ENCODE measurements around the gene ELL2. TPM values are rescaled to one million over a fixed set of nuclear protein-coding genes. Genes with fewer than 3 reads are reported as not detected.
A peak's percentile ranks its signal among the peaks of the same experiment; 100 is the strongest.
"Not testable (repeated sequence)": the region's sequence is repeated elsewhere in the genome, so short reads cannot be mapped to it uniquely, and the experiment has no call there.

ELL2 gene
- total and polyA plus RNA-seq, 2 donors from 2014 or later = 10.1 to 37.2 TPM

DNA sequence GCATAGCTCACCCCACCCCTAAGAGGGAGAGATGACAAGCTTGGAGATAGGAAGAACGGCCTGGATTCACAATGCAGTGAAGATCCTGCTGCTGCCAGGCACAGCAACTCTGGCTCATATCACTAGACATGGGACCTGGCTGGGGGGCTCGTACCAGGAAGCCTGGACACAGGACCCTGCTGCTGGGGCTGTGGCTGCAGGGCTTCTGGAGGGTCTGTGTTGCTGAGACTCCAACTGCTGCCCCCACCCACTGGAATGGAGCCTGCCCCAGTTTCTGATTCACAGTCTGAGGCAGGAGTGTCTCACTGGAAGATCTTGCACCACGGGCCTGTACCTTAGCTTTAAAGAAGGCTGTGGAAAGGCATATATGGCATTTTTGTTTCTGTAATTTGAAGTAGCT lies 108.2 kb downstream of the ELL2 start:
- H3K9ac ChIP-seq (ENCODE audit: low read length in 3 of 3) = no peak overlapping the region
- H3K27ac ChIP-seq (ENCODE audit: low read depth in 2 of 2, low read length in 2 of 2) = no peak overlapping the region
- intact Hi-C loops (cut with DNase I) = loop anchor here (10.0 kb wide), 1 partner anchor 481 kb away; no protein-coding TSS in a partner anchor
- peaks cover 0 to 21% (median 16%) of the 10 kb centered on the region in 3 donors for H3K4me1 ChIP-seq (ENCODE audit: control insufficient read depth in 2 of 3, insufficient read depth in 2 of 3, low read depth in 1 of 3, low read length in 3 of 3)
- no peak for DNase-seq
- no peak overlapping the region for H3K4me3 ChIP-seq (ENCODE audit: low read length in 3 of 3)
- no peaks in the 10 kb centered on the region for H3K27me3 ChIP-seq (ENCODE audit: control insufficient read depth, insufficient read depth, low read length)
- TF ChIP-seq, protein P1, sequence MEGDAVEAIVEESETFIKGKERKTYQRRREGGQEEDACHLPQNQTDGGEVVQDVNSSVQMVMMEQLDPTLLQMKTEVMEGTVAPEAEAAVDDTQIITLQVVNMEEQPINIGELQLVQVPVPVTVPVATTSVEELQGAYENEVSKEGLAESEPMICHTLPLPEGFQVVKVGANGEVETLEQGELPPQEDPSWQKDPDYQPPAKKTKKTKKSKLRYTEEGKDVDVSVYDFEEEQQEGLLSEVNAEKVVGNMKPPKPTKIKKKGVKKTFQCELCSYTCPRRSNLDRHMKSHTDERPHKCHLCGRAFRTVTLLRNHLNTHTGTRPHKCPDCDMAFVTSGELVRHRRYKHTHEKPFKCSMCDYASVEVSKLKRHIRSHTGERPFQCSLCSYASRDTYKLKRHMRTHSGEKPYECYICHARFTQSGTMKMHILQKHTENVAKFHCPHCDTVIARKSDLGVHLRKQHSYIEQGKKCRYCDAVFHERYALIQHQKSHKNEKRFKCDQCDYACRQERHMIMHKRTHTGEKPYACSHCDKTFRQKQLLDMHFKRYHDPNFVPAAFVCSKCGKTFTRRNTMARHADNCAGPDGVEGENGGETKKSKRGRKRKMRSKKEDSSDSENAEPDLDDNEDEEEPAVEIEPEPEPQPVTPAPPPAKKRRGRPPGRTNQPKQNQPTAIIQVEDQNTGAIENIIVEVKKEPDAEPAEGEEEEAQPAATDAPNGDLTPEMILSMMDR (IDR thresholded peaks at IDR 0.05; ENCODE audit: borderline replicate concordance, extremely low read depth, insufficient read depth) = no peak
- no peaks in the 10 kb centered on the region for H3K36me3 ChIP-seq (ENCODE audit: control insufficient read depth in 2 of 3, insufficient read depth in 3 of 3, low read length in 3 of 3)
- no peak for FAIRE-seq
- no peaks in the 10 kb centered on the region for H3K9me3 ChIP-seq (ENCODE audit: control insufficient read depth in 2 of 3, insufficient read depth in 1 of 3, low read length in 3 of 3)

DNA sequence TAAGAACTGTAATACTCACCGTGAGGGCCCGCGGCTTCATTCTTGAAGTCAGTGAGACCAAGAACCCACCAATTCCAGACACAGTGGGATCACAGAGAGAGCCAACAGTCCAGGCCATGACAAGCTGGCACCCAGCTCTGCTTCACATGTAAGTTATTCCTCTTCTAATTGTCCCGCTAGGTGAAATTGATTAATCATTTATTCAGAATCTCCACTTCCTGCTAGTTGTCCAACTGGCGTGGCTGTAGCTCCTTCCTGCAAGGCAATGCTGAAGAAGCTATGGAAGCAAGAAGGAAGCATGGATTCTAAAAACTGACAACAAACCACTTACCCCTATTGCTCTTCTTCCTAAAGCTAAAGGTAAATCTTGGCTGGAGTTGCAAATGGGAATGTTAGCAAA lies 109.1 kb downstream of the ELL2 start:
- H3K4me3 ChIP-seq (ENCODE audit: low read length in 3 of 3) = peak overlapping the region in 2 of 3 donors; percentile 2 to 28
- no peaks in the 10 kb centered on the region for H3K9me3 ChIP-seq (ENCODE audit: control insufficient read depth in 2 of 3, insufficient read depth in 1 of 3, low read length in 3 of 3)
- H3K9ac ChIP-seq (ENCODE audit: low read length in 3 of 3) = no peak overlapping the region
- intact Hi-C loops (cut with DNase I) = loop anchor here (10.0 kb wide), 1 partner anchor 482 kb away; no protein-coding TSS in a partner anchor
- peaks cover 0 to 13% (median 7%) of the 10 kb centered on the region in 3 donors for H3K4me1 ChIP-seq (ENCODE audit: control insufficient read depth in 2 of 3, insufficient read depth in 2 of 3, low read depth in 1 of 3, low read length in 3 of 3)
- FAIRE-seq (no peak), DNase-seq (no peak)
- no peaks in the 10 kb centered on the region for H3K36me3 ChIP-seq (ENCODE audit: control insufficient read depth in 2 of 3, insufficient read depth in 3 of 3, low read length in 3 of 3)
- TF ChIP-seq, protein P1 (IDR thresholded peaks at IDR 0.05; ENCODE audit: borderline replicate concordance, extremely low read depth, insufficient read depth) = no peak
- H3K27ac ChIP-seq (ENCODE audit: low read depth in 2 of 2, low read length in 2 of 2) = no peak overlapping the region
- no peaks in the 10 kb centered on the region for H3K27me3 ChIP-seq (ENCODE audit: control insufficient read depth, insufficient read depth, low read length)

DNA sequence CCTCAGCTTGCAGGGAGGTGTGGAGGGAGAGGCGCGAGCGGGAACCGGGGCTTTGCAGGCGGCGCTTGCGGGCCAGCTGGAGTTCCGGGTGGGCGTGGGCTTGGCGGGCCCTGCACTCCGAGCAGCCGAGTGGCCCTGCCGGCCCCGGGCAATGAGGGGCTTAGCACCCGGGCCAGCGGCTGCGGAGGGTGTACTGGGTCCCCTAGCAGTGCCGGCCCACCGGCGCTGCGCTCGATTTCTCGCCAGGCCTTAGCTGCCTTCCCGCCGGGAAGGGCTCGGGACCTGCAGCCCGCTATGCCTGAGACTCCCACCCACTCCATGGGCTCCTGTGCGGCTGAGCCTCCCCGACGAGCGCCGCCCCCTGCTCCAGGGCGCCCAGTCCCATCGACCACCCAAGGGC lies 110.5 kb downstream of the ELL2 start:
- H3K36me3 ChIP-seq (ENCODE audit: control insufficient read depth in 2 of 3, insufficient read depth in 3 of 3, low read length in 3 of 3); H3K27me3 ChIP-seq (ENCODE audit: control insufficient read depth, insufficient read depth, low read length); H3K9ac ChIP-seq (ENCODE audit: low read length in 3 of 3); H3K27ac ChIP-seq (ENCODE audit: low read depth in 2 of 2, low read length in 2 of 2); DNase-seq; H3K4me3 ChIP-seq (ENCODE audit: low read length in 3 of 3); H3K4me1 ChIP-seq (ENCODE audit: control insufficient read depth in 2 of 3, insufficient read depth in 2 of 3, low read depth in 1 of 3, low read length in 3 of 3); FAIRE-seq; H3K9me3 ChIP-seq (ENCODE audit: control insufficient read depth in 2 of 3, insufficient read depth in 1 of 3, low read length in 3 of 3): not testable (repeated sequence)
- intact Hi-C loops (cut with DNase I) = loop anchor here (10.0 kb wide), 1 partner anchor 484 kb away; no protein-coding TSS in a partner anchor

DNA sequence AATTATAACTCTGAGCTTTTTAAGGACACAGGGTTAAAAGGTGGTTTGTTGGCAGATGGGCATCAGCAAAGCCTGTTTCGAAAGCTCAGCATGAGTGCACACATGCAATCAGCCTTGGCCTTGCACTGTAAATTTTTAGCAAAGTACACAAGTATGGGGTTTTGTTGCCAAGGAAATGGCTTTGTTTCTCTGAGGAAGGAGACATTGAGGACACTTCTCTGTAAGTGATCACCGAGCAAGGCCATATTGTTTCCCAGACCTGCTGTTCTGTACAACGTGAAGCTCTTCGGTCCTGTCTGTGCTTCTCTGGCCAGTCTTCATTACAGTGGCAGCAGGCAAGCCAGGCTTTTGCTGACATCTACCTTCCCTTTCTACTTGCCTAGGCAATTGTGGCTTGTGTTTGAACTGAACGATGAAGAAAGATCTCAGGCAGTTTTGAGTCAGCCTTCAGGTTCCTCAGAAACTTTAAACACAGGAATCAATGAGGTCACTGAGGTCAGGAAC lies 111.2 kb downstream of the ELL2 start:
- H3K27me3 ChIP-seq (ENCODE audit: control insufficient read depth, insufficient read depth, low read length) = no peaks in the 10 kb centered on the region
- H3K4me3 ChIP-seq (ENCODE audit: low read length in 3 of 3) = peak overlapping the region in 1 of 3 donors; percentile 6
- no peaks in the 10 kb centered on the region for H3K36me3 ChIP-seq (ENCODE audit: control insufficient read depth in 2 of 3, insufficient read depth in 3 of 3, low read length in 3 of 3)
- intact Hi-C loops (cut with DNase I) = loop anchor here (10.0 kb wide), 1 partner anchor 484 kb away; no protein-coding TSS in a partner anchor
- H3K4me1 ChIP-seq (ENCODE audit: control insufficient read depth in 2 of 3, insufficient read depth in 2 of 3, low read depth in 1 of 3, low read length in 3 of 3) = peaks cover 0 to 4% (median 3%) of the 10 kb centered on the region in 3 donors
- TF ChIP-seq, protein P1 (IDR thresholded peaks at IDR 0.05; ENCODE audit: borderline replicate concordance, extremely low read depth, insufficient read depth) = no peak
- H3K27ac ChIP-seq (ENCODE audit: low read depth in 2 of 2, low read length in 2 of 2) = peak overlapping the region in 1 of 2 donors; percentile 79
- peak in 3 of 5 donors; percentile 31 to 66 (median 60) for DNase-seq
- FAIRE-seq = no peak
- H3K9ac ChIP-seq (ENCODE audit: low read length in 3 of 3) = peak overlapping the region in 1 of 3 donors; percentile 30
- H3K9me3 ChIP-seq (ENCODE audit: control insufficient read depth in 2 of 3, insufficient read depth in 1 of 3, low read length in 3 of 3) = no peaks in the 10 kb centered on the region
